CD14-positive monocyte (primary cell): Measurements from ENCODE around the gene PDE11A. TPM values are rescaled to one million over a fixed set of nuclear protein-coding genes. Genes with fewer than 3 reads are reported as not detected.

ENCODE experiments used
- DNase-seq, 3 donors: peaks; one replicate each; pipeline ENCODE4 v3.0.0-alpha.2; 2011 to 2022
- H2AFZ ChIP-seq: 2 replicates; pipeline ENCODE4 v1.6.0; 2012; ENCODE audit warnings: mild to moderate bottlenecking, low read depth, low read length, inconsistent platforms; ENCODE audit not compliant: insufficient read depth, poor library complexity, severe bottlenecking
- H3K27ac ChIP-seq, 2 donors: 1 replicate in 1 of 2; 2 replicates in 1 of 2; pipeline ENCODE4 v1.5.1; 2012 to 2013; ENCODE audit warnings: low read length in 2 of 2, control low read depth in 1 of 2, inconsistent platforms in 1 of 2, low read depth in 1 of 2, mild to moderate bottlenecking in 1 of 2
- H3K27me3 ChIP-seq, 2 donors: one replicate each; pipeline versions ENCODE4 v1.6.0 to v1.6.1; 2011 to 2013; ENCODE audit warnings: low read length in 2 of 2; ENCODE audit not compliant: control insufficient read depth in 2 of 2, insufficient read depth in 2 of 2
- H3K36me3 ChIP-seq, 2 donors: replicated peaks in 1 of 2; 1 replicate in 1 of 2; 2 replicates in 1 of 2; pipeline versions ENCODE4 v1.5.1 to v1.6.1; 2012 to 2013; ENCODE audit warnings: low read length in 2 of 2, control low read depth in 1 of 2, inconsistent platforms in 1 of 2, mild to moderate bottlenecking in 1 of 2; ENCODE audit not compliant: insufficient read depth in 2 of 2, control insufficient read depth in 1 of 2
- H3K4me1 ChIP-seq, 2 donors: 1 replicate in 1 of 2; 2 replicates in 1 of 2; pipeline versions ENCODE4 v1.5.1 to v1.6.1; 2012 to 2013; ENCODE audit warnings: low read length in 2 of 2, control low read depth in 1 of 2, inconsistent platforms in 1 of 2, mild to moderate bottlenecking in 1 of 2, moderate library complexity in 1 of 2; ENCODE audit not compliant: insufficient read depth in 2 of 2, control insufficient read depth in 1 of 2
- H3K4me2 ChIP-seq: replicated peaks from 2 replicates; pipeline ENCODE3; 2012; ENCODE audit warnings: low read length, moderate library complexity, mild to moderate bottlenecking; ENCODE audit not compliant: poor library complexity, severe bottlenecking; ENCODE audit errors: extremely low read depth
- H3K4me3 ChIP-seq, 3 experiments: fragments of 200-600 bp in 1 of 3; sonication (generic) in 1 of 3; replicated peaks in 1 of 3; 1 replicate in 2 of 3; 2 replicates in 1 of 3; pipeline ENCODE4 v1.5.1; 2011 to 2013; ENCODE audit warnings: low read length in 3 of 3, mild to moderate bottlenecking in 3 of 3, control low read depth in 2 of 3, low read depth in 2 of 3, inconsistent platforms in 1 of 3, moderate library complexity in 1 of 3
- H3K79me2 ChIP-seq: 2 replicates; pipeline ENCODE4 v1.6.0; 2012; ENCODE audit warnings: mild to moderate bottlenecking, control low read depth, inconsistent platforms, low read length, moderate library complexity; ENCODE audit not compliant: insufficient read depth
- H3K9ac ChIP-seq: 2 replicates; pipeline ENCODE4 v1.6.0; 2017; ENCODE audit warnings: low read length, mild to moderate bottlenecking; ENCODE audit not compliant: insufficient read depth, poor library complexity, severe bottlenecking
- H3K9me3 ChIP-seq, 2 donors: replicated peaks in 1 of 2; 1 replicate in 1 of 2; 2 replicates in 1 of 2; pipeline versions ENCODE4 v1.5.1 to v1.6.1; 2012 to 2013; ENCODE audit warnings: low read length in 2 of 2, control low read depth in 1 of 2; ENCODE audit not compliant: control insufficient read depth in 1 of 2, insufficient read depth in 1 of 2
- H4K20me1 ChIP-seq: 2 replicates; pipeline ENCODE4 v1.6.0; 2012; ENCODE audit warnings: mild to moderate bottlenecking, low read length, control low read depth, moderate library complexity; ENCODE audit not compliant: insufficient read depth
- H3K27ac Mint-ChIP-seq, 7 donors: one replicate each; pipeline ENCODE4 v1.8.0; 2020; ENCODE audit warnings: mild to moderate bottlenecking in 7 of 7, mixed read lengths in 7 of 7, moderate library complexity in 6 of 7, inconsistent platforms in 2 of 7
- H3K27me3 Mint-ChIP-seq, 3 donors: one replicate each; pipeline ENCODE4 v1.8.0; 2021 to 2022; ENCODE audit warnings: low read depth in 3 of 3, mild to moderate bottlenecking in 3 of 3, mixed read lengths in 3 of 3, moderate library complexity in 3 of 3, inconsistent platforms in 1 of 3
- H3K36me3 Mint-ChIP-seq, 2 donors: one replicate each; pipeline ENCODE4 v1.8.0; 2020; ENCODE audit warnings: mixed read lengths in 2 of 2, inconsistent platforms in 1 of 2, mild to moderate bottlenecking in 1 of 2
- H3K4me1 Mint-ChIP-seq: one replicate; pipeline ENCODE4 v1.8.0; 2020; ENCODE audit warnings: mild to moderate bottlenecking, mixed read lengths
- H3K4me3 Mint-ChIP-seq, 2 donors: one replicate each; pipeline ENCODE4 v1.8.0; 2020; ENCODE audit warnings: mild to moderate bottlenecking in 2 of 2, mixed read lengths in 2 of 2, moderate library complexity in 1 of 2
- H3K9me3 Mint-ChIP-seq, 7 donors: one replicate each; pipeline ENCODE4 v1.8.0; 2020 to 2022; ENCODE audit warnings: mixed read lengths in 7 of 7, mild to moderate bottlenecking in 6 of 7, moderate library complexity in 6 of 7, inconsistent platforms in 2 of 7
- CTCF ChIP-seq: fragments of 200-600 bp; IDR thresholded peaks from one replicate; pipeline ENCODE4 v1.8.0; 2022; ENCODE audit warnings: antibody characterized with exemption, mild to moderate bottlenecking
- WGBS: methylation state at CpG from one replicate; pipeline ENCODE4 v1.1.5; 2013; ENCODE audit warnings: missing lambda C conversion rate; ENCODE audit not compliant: insufficient coverage; 5-methylcytosine and 5-hydroxymethylcytosine counted together
- intact Hi-C, 2 donors: fragments of 100-400 bp; cut with micrococcal nuclease; formaldehyde crosslinking; loops; one replicate each; pipeline versions ENCODE4 v1.15.0 to v1.15.1; 2023
- polyA plus RNA-seq, 3 donors: library from polyadenylated mRNA; depleted of rRNA in 1 of 3; unstranded in 2 of 3; stranded (reverse) in 1 of 3; fragments of 300-500 nt in 2 of 3; fragments of >200 nt in 1 of 3; fragmentation: Illumina TruSeq in 2 of 3; gene quantifications; 1 replicate in 2 of 3; 2 replicates in 1 of 3; pipeline ENCODE4 v1.2.3, GENCODE V29; 2012 to 2021

PDE11A gene
- polyA plus RNA-seq, 3 donors: not detected

GRCh38 chr2:177832611-177833433, 239.8 kb downstream of the PDE11A start:
- Histone ChIP-seq H3K4me1 (no peaks in the 10 kb centered on the region), H3K79me2 (no peaks in the 10 kb centered on the region), H3K4me3 (no peak overlapping the region), H4K20me1 (no peaks in the 10 kb centered on the region), H3K9ac (no peak overlapping the region), H3K27ac (no peak overlapping the region), H3K27me3 (no peaks in the 10 kb centered on the region), H3K9me3 (peaks cover 20 to 30% of the 10 kb centered on the region in 2 donors), H3K4me2 (no peak overlapping the region), H2AFZ (no peak overlapping the region), H3K36me3 (no peaks in the 10 kb centered on the region)
- WGBS: 89% methylated on average over 2 of the region's 6 CpGs
- Mint-ChIP-seq H3K4me3 (no peak overlapping the region), H3K27me3 (no peaks in the 10 kb centered on the region), H3K27ac (no peak overlapping the region), H3K36me3 (no peaks in the 10 kb centered on the region), H3K4me1 (no peaks in the 10 kb centered on the region), H3K9me3 (peaks cover 9 to 26% (median 18%) of the 10 kb centered on the region in 7 donors)
- TF ChIP-seq CTCF: no peak
- intact Hi-C loops: no loop called here
- no peak for DNase-seq

- 100% methylated on average over 1 of the region's 1 CpG for WGBS
- no peak for TF ChIP-seq CTCF
- no peak overlapping the region for H3K27ac ChIP-seq
- H3K4me2 ChIP-seq: no peak overlapping the region
- no peak overlapping the region for H3K4me3 ChIP-seq
- H3K27me3 Mint-ChIP-seq: no peaks in the 10 kb centered on the region
- H4K20me1 ChIP-seq: no peaks in the 10 kb centered on the region
- no peak for DNase-seq
- H3K9me3 ChIP-seq: peaks cover 19 to 23% of the 10 kb centered on the region in 2 donors
- H3K9ac ChIP-seq: no peak overlapping the region
- H3K36me3 Mint-ChIP-seq: no peaks in the 10 kb centered on the region
- H3K27ac Mint-ChIP-seq: no peak overlapping the region
- H3K4me1 Mint-ChIP-seq: no peaks in the 10 kb centered on the region
- no peaks in the 10 kb centered on the region for H3K36me3 ChIP-seq
- no peaks in the 10 kb centered on the region for H3K4me1 ChIP-seq
- no peak overlapping the region for H2AFZ ChIP-seq
- no peak overlapping the region for H3K4me3 Mint-ChIP-seq
- peaks cover 4 to 21% (median 11%) of the 10 kb centered on the region in 7 donors for H3K9me3 Mint-ChIP-seq
- H3K79me2 ChIP-seq: no peaks in the 10 kb centered on the region
- H3K27me3 ChIP-seq: no peaks in the 10 kb centered on the region
- intact Hi-C loops: no loop called here
These were observed 241.6 kb downstream of the PDE11A start for GRCh38 chr2:177830881-177831386.
